ENCODE data around the gene MAP4K1.
"Not testable (repeated sequence)": the region's sequence is repeated elsewhere in the genome, so short reads cannot be mapped to it uniquely, and the experiment has no call there.

MAP4K1 gene

DNA sequence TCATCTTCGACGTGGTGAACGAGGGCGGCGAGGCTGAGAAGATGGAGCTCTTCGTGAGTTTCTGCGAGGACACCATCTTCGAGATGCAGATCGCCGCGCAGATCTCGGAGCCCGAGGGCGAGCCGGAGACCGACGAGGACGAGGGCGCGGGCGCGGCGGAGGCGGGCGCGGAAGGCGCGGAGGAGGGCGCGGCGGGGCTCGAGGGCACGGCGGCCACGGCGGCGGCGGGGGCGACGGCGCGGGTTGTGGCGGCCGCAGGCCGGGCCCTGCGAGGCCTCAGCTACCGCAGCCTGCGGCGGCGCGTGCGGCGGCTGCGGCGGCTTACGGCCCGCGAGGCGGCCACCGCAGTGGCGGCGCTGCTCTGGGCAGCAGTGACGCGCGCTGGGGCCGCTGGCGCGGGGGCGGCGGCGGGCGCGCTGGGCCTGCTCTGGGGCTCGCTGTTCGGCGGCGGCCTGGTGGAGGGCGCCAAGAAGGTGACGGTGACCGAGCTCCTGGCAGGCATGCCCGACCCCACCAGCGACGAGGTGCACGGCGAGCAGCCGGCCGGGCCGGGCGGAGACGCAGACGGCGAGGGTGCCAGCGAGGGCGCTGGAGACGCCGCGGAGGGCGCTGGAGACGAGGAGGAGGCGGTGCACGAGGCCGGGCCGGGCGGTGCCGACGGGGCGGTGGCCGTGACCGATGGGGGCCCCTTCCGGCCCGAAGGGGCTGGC lies 52.6 kb downstream of the MAP4K1 start:
- DNase-seq, result no peak

GRCh38 chr19:38563475-38563874 lies 54.3 kb downstream of the MAP4K1 start:
- no peak for DNase-seq

DNA sequence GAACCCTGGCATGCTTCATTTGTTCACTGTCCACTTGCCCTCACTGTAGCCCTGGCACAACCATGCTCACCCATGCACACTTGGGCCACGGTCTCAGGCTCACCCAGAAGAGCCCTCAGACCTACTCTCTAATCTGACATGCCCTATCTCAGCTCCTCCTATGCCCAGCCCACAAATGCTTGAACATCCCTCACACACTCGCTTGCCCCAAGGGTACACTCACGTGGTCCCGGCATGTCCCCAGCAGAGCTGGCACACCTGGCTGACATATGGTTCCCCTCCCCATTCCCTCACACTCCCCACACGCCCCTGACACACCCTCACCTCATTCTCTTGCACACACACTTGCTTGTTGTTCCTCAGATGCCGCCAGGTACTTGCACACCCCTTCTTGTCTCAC lies 55.7 kb downstream of the MAP4K1 start:
- DNase-seq, result no peak

GRCh38 chr19:38561658-38562057 lies 56.1 kb downstream of the MAP4K1 start:
- DNase-seq, result no peak

DNA sequence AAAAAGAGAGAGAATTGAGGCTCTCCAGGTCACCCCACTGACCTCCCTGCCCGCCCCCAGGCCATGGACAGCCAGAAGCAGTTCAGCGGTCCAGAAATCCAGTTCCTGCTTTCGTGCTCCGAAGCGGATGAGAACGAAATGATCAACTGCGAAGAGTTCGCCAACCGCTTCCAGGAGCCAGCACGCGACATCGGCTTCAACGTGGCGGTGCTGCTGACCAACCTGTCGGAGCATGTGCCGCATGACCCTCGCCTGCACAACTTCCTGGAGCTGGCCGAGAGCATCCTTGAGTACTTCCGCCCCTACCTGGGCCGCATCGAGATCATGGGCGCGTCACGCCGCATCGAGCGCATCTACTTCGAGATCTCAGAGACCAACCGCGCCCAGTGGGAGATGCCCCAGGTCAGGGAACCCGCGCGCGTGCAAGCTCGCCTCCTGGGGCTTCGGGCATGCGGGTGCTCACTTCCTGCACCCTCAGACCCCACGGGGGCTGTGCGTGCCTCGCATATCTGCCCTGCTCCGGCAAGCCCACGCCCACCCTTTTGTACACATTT lies 56.6 kb downstream of the MAP4K1 start:
- no peak for DNase-seq

- no peak for DNase-seq
These were observed 58.0 kb downstream of the MAP4K1 start for GRCh38 chr19:38559428-38560401.

- DNase-seq, result not testable (repeated sequence)
These were observed 58.8 kb downstream of the MAP4K1 start for GRCh38 chr19:38558933-38559332.

DNA sequence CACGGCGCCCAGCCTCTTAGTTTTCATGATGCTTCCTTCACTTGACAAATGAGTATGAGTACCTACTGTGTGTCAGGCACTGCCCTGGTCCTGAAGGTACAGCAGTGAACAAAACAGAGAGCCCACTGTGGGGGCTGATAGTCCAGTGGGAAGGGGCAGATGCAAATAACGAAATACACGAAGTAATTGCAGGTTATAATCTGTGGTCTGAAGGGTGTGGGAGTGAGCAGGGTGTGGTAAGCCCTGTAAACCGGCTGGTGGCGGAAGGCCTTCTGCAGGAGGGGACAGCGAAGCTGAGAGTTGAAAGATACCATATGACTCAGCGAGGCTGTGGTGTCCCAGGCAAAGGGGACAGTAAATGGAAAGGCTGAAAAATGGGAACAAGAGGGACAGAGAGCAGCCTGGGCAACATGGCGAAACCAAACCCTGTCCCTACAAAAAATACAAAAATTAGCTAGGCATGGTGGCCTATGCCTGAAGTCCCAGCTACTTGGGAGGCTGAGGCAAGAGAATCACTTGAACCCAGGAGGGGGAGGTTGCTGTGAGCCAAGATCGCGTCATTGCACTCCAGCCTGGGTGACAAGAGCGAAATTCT lies 60.5 kb downstream of the MAP4K1 start:
- no peak for DNase-seq

- DNase-seq, result no peak
These were observed 61.1 kb downstream of the MAP4K1 start for GRCh38 chr19:38556521-38557174.

DNA sequence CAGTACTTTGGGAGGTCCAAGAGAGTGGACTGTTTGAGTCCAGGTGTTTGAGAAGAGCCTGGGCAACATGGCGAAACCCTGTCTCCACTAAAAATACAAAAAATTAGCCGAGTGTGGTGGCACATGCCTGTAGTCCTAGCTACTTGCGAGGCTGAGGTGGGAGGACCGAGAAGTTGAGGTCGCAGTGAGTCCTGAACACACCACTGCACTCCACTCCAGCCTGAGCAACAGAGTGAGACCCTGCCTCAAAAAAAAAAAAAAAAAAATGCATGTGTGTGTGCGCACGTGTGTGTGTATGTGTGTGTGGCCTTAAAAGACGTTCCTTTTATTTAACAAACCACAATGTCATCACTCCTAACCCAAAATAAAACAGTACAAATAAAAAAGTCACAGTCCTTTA lies 62.6 kb downstream of the MAP4K1 start:
- DNase-seq, result no peak

- no peak for DNase-seq
These were observed 63.0 kb downstream of the MAP4K1 start for GRCh38 chr19:38554676-38555141.

DNA sequence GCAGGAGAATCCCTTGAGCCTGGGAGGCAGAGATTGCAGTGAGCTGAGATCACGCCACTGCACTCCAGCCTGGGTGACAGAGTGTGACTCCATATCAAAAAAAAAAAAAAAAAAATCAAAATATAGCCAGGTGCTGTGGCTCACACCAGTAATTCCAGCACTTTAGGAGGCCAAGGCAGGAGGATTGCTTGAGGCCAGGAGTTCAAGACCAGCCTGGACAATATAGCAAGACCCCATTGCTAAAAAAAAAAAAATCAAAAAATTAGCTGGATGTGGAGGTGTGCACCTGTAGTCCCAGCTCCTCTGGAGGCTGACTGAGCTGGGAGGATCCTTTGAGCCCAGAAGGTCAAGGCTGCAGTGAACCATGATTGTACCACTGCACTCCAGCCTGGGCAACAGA lies 64.5 kb downstream of the MAP4K1 start:
- not testable (repeated sequence) for DNase-seq

DNA sequence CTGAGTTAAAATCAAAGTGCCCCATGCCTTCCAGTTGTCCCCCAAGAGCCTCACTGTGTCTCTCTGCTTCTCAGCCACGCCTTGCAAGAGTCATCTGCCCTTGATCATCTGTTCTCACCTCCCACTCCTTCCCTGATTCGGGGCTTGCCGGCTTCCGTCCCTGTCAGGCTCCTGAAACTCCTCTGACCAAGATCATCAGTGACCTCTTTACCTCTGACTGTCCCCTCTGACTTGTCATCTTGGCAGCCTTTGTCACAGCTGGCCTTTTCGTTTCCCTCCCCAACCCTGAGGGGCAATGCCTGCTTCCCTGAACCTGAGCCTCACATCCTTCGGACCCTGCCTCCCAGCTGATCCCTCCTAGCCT lies 66.3 kb downstream of the MAP4K1 start:
- DNase-seq, result no peak

- DNase-seq, result no peak
These were observed 67.4 kb downstream of the MAP4K1 start for GRCh38 chr19:38550376-38550775.

DNA sequence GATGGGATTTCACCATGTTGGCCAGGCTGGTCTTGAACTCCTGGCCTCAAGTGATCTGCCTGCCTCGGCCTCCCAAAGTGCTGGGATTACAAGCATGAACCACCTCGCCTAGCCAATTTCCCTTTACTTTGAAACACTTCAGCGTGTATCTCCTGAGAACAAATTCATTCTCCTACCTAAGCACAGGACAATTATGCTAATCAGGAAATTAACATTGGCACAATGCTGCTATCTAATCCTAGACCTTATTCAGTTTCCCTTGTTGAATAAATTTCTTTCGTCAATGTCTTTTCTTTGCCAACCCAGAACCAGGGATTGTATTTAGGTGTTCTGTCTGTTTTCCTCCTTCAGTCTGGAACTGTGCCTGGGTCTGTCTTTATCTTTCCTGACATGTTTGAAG lies 67.8 kb downstream of the MAP4K1 start:
- no peak for DNase-seq

DNA sequence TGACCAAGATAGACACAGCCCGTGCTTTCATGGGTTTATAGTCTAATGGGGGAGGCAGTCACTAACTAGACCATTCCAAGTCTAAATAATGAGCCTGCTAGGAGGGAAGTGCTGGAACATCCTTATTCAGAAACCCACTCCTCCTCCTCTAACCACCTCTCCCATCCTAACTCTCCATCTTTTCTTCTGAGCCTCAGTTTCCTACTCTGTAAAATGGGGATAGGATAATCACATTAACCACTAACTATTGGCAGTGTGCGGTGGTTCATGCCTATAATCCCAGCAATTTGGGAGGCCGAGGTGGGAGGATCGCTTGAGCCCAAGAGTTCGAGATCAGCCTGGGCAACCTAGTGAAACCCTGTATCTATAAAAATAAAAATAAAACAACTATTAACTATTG lies 68.7 kb downstream of the MAP4K1 start:
- DNase-seq, result no peak

DNA sequence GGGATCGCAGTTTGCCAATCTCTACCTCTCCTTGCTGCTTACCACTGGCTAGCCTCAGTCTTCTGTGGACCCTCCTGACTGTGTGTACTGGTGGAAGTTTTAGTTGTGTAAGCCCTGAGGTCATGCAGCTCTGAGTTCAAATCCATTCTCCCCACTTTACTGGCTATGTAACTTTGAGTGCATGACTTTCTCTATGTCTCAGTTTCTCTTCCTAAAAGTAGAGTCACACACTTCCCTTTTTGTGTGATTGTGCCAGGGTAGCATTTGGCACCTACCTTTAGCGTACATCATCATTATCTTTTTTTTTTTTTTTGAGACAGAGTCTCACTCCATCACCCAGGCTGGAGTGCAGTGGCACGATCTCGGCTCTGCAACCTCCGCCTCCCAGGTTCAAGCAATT lies 70.3 kb downstream of the MAP4K1 start:
- DNase-seq, result no peak

GRCh38 chr19:38545596-38545995 lies 72.2 kb downstream of the MAP4K1 start:
- DNase-seq, result no peak

- no peak for DNase-seq
These were observed 73.0 kb downstream of the MAP4K1 start for GRCh38 chr19:38544569-38545315.

GRCh38 chr19:38543807-38544568 lies 73.8 kb downstream of the MAP4K1 start:
- no peak for DNase-seq

GRCh38 chr19:38543286-38543806 lies 74.4 kb downstream of the MAP4K1 start:
- DNase-seq, result no peak
